ENCODE results near the gene CTNND2. TPM values are rescaled to one million over a fixed set of nuclear protein-coding genes. Genes with fewer than 3 reads are reported as not detected.

Gene CTNND2
- total and polyA plus RNA-seq, 10 of the 15 experiments (the other 5 are each of a cell fraction or from before 2014, with no cell fraction given): 0.02 to 0.16 (median 0.04) TPM; not detected in 7

GRCh38 chr5:11596657-11597071, 307.6 kb downstream of the CTNND2 start:
- Histone ChIP-seq H3K4me1 (ENCODE audit: control insufficient read depth, insufficient read depth, low read length) (no peaks in the 10 kb centered on the region), H3K9me3 (replicated peaks; ENCODE audit: control insufficient read depth, insufficient read depth, low read length) (no peaks in the 10 kb centered on the region), H3K4me3 (no peak overlapping the region), H3K36me3 (ENCODE audit: control insufficient read depth in 2 of 2, insufficient read depth in 2 of 2, low read length in 1 of 2) (no peaks in the 10 kb centered on the region), H4K20me1 (ENCODE audit: control insufficient read depth, insufficient read depth) (no peaks in the 10 kb centered on the region), H3K79me2 (ENCODE audit: control insufficient read depth, insufficient read depth, low read length) (no peaks in the 10 kb centered on the region), H2AFZ (ENCODE audit: control insufficient read depth, low read depth, low read length) (no peak overlapping the region), H3K27ac (ENCODE audit: control insufficient read depth, insufficient read depth) (no peak overlapping the region), H3K9ac (ENCODE audit: control insufficient read depth, insufficient read depth, low read length) (no peak overlapping the region), H3K27me3 (replicated peaks in 1 of 2; ENCODE audit: control insufficient read depth in 2 of 2, insufficient read depth in 2 of 2, low read length in 1 of 2) (no peaks in the 10 kb centered on the region), H3K4me2 (ENCODE audit: control insufficient read depth, insufficient read depth) (no peak overlapping the region)
- POLR2A ChIA-PET: no interaction called here
- BruUV-seq (replicated peaks): no TSS peak
- SMC1A ChIA-PET (ENCODE audit: uncharacterized antibody, unreplicated experiment): interaction anchor here (0.9 kb wide), 1 partner anchor 138 kb away, joined by 3 read pairs; no protein-coding TSS in a partner anchor
- no peak for DNase-seq (ENCODE audit: low read depth, low spot score)
- RAD21 ChIA-PET (ENCODE audit: unreplicated experiment): no interaction called here
- CTCF ChIA-PET: no interaction called here
- 64% methylated on average over 5 of the region's 5 CpGs for WGBS (ENCODE audit: insufficient coverage, insufficient replicate concordance, low lambda C conversion rate, missing lambda C conversion rate)
- no peak for FAIRE-seq
- TF ChIP-seq YY1 (IDR thresholded peaks at IDR 0.05; ENCODE audit: low read depth, low read length) (no peak), PML (IDR thresholded peaks at IDR 0.05; ENCODE audit: low read length) (no peak), SUZ12 (IDR thresholded peaks at IDR 0.05; ENCODE audit: unreplicated experiment) (no peak), USF2 (IDR thresholded peaks at IDR 0.05; ENCODE audit: borderline replicate concordance, low read depth, low read length) (no peak), ZNF274 (IDR thresholded peaks at IDR 0.05; ENCODE audit: insufficient read depth, insufficient read length) (no peak), ELK1 (IDR thresholded peaks at IDR 0.05; ENCODE audit: low read depth, low read length) (no peak), PRDM15 (CRISPR knock-in tag; IDR thresholded peaks at IDR 0.05) (no peak), PAX8 (IDR thresholded peaks at IDR 0.05) (no peak), SREBF1 (IDR thresholded peaks at IDR 0.05; ENCODE audit: low read length) (no peak), E4F1 (IDR thresholded peaks at IDR 0.05; ENCODE audit: borderline replicate concordance, partially characterized antibody) (no peak), MTA3 (IDR thresholded peaks at IDR 0.05; ENCODE audit: borderline replicate concordance, low read length) (no peak), ATF2 (IDR thresholded peaks at IDR 0.05; ENCODE audit: low read length) (no peak), SMC3 (IDR thresholded peaks at IDR 0.05; ENCODE audit: borderline replicate concordance, low read length) (no peak)
- intact Hi-C loops (cut with micrococcal nuclease; ENCODE audit: unreplicated experiment): no loop called here
- in situ Hi-C loops (cut with MboI): no loop called here
- no peak for ATAC-seq

Measured in GM12878 (cell line).